ENCODE data around the gene CSK.

DNA sequence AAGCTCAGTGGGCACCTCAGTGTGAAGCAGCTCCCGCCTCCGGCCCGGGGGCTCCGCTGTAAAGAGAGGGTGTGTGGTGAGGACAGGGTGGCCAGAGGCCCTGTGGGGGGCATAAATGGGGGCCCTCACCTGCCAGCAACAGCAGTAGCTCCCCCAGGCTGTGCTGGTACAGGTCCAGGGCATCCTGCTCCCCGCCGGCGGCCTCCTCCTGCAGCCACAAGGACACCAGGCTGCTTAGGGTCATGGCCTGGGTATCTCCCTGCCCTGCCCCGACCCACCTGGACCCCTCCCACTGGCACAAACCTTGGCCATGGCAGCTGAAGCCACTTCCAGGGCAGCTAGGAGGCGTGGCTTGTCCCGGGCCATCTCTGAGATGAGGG is 56.2 kb downstream of the CSK start:
- TF ChIP-seq, protein P1, sequence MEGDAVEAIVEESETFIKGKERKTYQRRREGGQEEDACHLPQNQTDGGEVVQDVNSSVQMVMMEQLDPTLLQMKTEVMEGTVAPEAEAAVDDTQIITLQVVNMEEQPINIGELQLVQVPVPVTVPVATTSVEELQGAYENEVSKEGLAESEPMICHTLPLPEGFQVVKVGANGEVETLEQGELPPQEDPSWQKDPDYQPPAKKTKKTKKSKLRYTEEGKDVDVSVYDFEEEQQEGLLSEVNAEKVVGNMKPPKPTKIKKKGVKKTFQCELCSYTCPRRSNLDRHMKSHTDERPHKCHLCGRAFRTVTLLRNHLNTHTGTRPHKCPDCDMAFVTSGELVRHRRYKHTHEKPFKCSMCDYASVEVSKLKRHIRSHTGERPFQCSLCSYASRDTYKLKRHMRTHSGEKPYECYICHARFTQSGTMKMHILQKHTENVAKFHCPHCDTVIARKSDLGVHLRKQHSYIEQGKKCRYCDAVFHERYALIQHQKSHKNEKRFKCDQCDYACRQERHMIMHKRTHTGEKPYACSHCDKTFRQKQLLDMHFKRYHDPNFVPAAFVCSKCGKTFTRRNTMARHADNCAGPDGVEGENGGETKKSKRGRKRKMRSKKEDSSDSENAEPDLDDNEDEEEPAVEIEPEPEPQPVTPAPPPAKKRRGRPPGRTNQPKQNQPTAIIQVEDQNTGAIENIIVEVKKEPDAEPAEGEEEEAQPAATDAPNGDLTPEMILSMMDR (conservative IDR thresholded peaks at IDR 0.05; ENCODE audit: low read depth, low read length), result no peak
- TF ChIP-seq EZH2 (IDR thresholded peaks at IDR 0.05; ENCODE audit: borderline replicate concordance, low read depth, low read length, poor library complexity, severe bottlenecking), result no peak
